ENCODE data around the gene COQ10B. TPM values are rescaled to one million over a fixed set of nuclear protein-coding genes. Genes with fewer than 3 reads are reported as not detected.

COQ10B gene
- total RNA-seq, 5 donors from 2014 or later (not counting 1 experiment from before 2014, with no cell fraction given), result 27.3 to 51.4 (median 28.0) TPM

DNA sequence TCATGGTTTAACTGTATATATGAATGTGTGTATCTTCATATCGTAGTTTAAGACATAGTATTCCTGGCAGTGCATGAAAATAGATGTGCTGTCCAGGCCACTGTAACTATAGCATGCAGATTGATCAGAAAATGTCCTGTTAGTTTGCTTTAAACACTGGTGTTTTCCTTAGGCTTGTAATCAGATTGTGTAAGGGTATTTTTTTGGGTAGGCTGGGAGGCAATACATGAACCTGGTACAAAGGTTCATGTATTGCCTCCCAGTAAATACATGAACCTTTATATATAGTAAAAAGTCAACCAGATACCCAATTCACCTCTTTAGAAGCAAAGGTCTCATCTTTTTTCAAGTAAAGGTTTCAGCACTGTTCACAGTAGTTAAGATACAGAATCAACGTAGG is 1.6 kb downstream of the COQ10B start:
- CTCF ChIA-PET, result interaction anchor here in 1 of 2 donors (0.6 kb wide), 1 partner anchor 333 kb away, joined by 3 read pairs; no protein-coding TSS in a partner anchor
- ATAC-seq (replicated peaks in 1 of 4), result no peak
- H3K27ac ChIP-seq (ENCODE audit: low read length), result peak overlapping the region; percentile 100
- POLR2A ChIA-PET, result interaction anchor here in 1 of 2 donors (0.6 kb wide), 2 partner anchors 22 to 67 kb away, joined by 3 read pairs; no protein-coding TSS in a partner anchor
- H3K27me3 ChIP-seq (replicated peaks in 1 of 2; ENCODE audit: control insufficient read depth in 2 of 2, extremely low read depth in 1 of 2, insufficient read depth in 2 of 2, low read length in 1 of 2), result peaks cover 0 to 5% of the 10 kb centered on the region in 2 experiments
- peaks cover 12 to 22% of the 10 kb centered on the region in 2 experiments for H3K4me1 ChIP-seq (ENCODE audit: control insufficient read depth in 1 of 2, extremely low read depth in 1 of 2, insufficient read depth in 2 of 2, low read length in 2 of 2)
- WGBS (ENCODE audit: insufficient coverage), result no CpG with 5 or more reads among the region's 2 CpGs
- H3K9me3 ChIP-seq, result no peaks in the 10 kb centered on the region
- peak overlapping the region in 1 of 2 donors; percentile 99 for H3K4me3 ChIP-seq (ENCODE audit: control insufficient read depth in 1 of 2, extremely low read depth in 1 of 2, low read length in 1 of 2)
- peak overlapping the region; percentile 99 to 100 for H3K27ac Mint-ChIP-seq
- no peak for DNase-seq
- H3K9me3 Mint-ChIP-seq, result no peaks in the 10 kb centered on the region
- peaks cover 64 to 66% (median 65%) of the 10 kb centered on the region in 3 donors for H3K4me1 Mint-ChIP-seq
- no peaks in the 10 kb centered on the region for H3K36me3 Mint-ChIP-seq
- H3K27me3 Mint-ChIP-seq, result no peaks in the 10 kb centered on the region
- peak overlapping the region; percentile 96 to 100 (median 99) for H3K4me3 Mint-ChIP-seq
- peaks cover 0 to 14% of the 10 kb centered on the region in 2 donors for H3K36me3 ChIP-seq (ENCODE audit: control insufficient read depth in 2 of 2, extremely low read depth in 1 of 2, insufficient read depth in 1 of 2, low read length in 1 of 2)

DNA sequence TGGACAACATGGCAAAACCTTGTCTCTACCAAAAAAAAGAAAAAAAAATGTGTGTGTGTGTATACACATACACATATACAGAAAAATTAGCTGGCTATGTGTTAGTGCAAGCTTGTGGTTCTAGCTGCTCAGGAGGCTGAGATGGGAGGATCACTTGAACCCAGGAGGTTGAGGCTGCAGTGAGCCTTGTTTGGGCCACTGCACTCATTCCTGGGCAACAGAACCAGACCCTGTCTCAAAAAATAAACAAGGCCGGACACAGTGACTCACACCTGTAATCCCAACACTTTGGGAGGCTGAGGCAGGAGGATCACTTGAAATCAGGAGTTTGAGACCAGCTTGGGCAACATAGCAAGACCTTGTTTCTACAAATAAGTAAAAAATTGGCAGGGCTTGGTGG is 2.1 kb downstream of the COQ10B start:
- H3K36me3 ChIP-seq (ENCODE audit: control insufficient read depth in 2 of 2, extremely low read depth in 1 of 2, insufficient read depth in 1 of 2, low read length in 1 of 2), result peaks cover 0 to 19% of the 10 kb centered on the region in 2 donors
- CTCF ChIA-PET, result interaction anchor here in 1 of 2 donors (0.6 kb wide), 1 partner anchor 333 kb away, joined by 3 read pairs; no protein-coding TSS in a partner anchor
- H3K4me3 ChIP-seq (ENCODE audit: control insufficient read depth in 1 of 2, extremely low read depth in 1 of 2, low read length in 1 of 2), result no peak overlapping the region
- H3K27ac ChIP-seq (ENCODE audit: low read length), result no peak overlapping the region
- peaks cover 0 to under 1% of the 10 kb centered on the region in 2 experiments for H3K27me3 ChIP-seq (replicated peaks in 1 of 2; ENCODE audit: control insufficient read depth in 2 of 2, extremely low read depth in 1 of 2, insufficient read depth in 2 of 2, low read length in 1 of 2)
- Mint-ChIP-seq H3K9me3 (no peaks in the 10 kb centered on the region), H3K4me3 (peak overlapping the region; percentile 39 to 57 (median 57)), H3K4me1 (peaks cover 64 to 66% (median 65%) of the 10 kb centered on the region in 3 donors), H3K36me3 (no peaks in the 10 kb centered on the region), H3K27ac (peak overlapping the region in 1 of 2 donors; percentile 34), H3K27me3 (no peaks in the 10 kb centered on the region)
- no peak for DNase-seq
- H3K9me3 ChIP-seq, result no peaks in the 10 kb centered on the region
- POLR2A ChIA-PET, result interaction anchor here (0.5 to 0.9 kb wide), 6 partner anchors 17 to 67 kb away, joined by 3 to 5 read pairs (median 4); no protein-coding TSS in a partner anchor
- peaks cover 12 to 22% of the 10 kb centered on the region in 2 experiments for H3K4me1 ChIP-seq (ENCODE audit: control insufficient read depth in 1 of 2, extremely low read depth in 1 of 2, insufficient read depth in 2 of 2, low read length in 2 of 2)
- no peak for ATAC-seq (replicated peaks in 1 of 4)
- WGBS (ENCODE audit: insufficient coverage), result 80% methylated on average over 1 of the region's 1 CpG

DNA sequence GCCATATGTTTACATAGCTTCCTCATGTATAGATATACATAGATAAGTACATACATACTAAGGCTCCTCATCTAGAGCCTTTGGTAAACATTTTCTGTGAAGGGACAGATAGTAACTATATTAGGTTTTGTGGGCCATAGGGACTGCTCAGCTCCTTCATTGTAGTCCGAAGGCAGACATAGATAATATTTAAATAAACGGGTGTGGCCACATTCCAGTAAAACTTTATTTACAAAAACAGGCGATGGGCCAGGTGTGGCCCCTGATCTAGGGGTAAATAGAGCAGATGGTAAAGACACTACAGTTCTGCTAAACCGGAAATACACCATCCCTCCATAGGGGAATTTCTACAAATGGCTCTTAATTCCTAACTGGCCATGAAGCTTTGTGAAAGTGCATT is 7.3 kb downstream of the COQ10B start:
- Histone ChIP-seq H3K4me3 (ENCODE audit: control insufficient read depth in 1 of 2, extremely low read depth in 1 of 2, low read length in 1 of 2) (no peak overlapping the region), H3K27ac (ENCODE audit: low read length) (no peak overlapping the region), H3K9me3 (no peaks in the 10 kb centered on the region), H3K36me3 (ENCODE audit: control insufficient read depth in 2 of 2, extremely low read depth in 1 of 2, insufficient read depth in 1 of 2, low read length in 1 of 2) (peaks cover 0 to 55% of the 10 kb centered on the region in 2 donors), H3K27me3 (replicated peaks in 1 of 2; ENCODE audit: control insufficient read depth in 2 of 2, extremely low read depth in 1 of 2, insufficient read depth in 2 of 2, low read length in 1 of 2) (no peaks in the 10 kb centered on the region), H3K4me1 (ENCODE audit: control insufficient read depth in 1 of 2, extremely low read depth in 1 of 2, insufficient read depth in 2 of 2, low read length in 2 of 2) (peaks cover 0 to 12% of the 10 kb centered on the region in 2 experiments)
- no peak for DNase-seq
- Mint-ChIP-seq H3K36me3 (peaks cover 19% of the 10 kb centered on the region), H3K27ac (no peak overlapping the region), H3K4me3 (no peak overlapping the region), H3K9me3 (no peaks in the 10 kb centered on the region), H3K4me1 (peaks cover 41 to 44% (median 43%) of the 10 kb centered on the region in 3 donors), H3K27me3 (no peaks in the 10 kb centered on the region)
- CTCF ChIA-PET, result no interaction called here
- no peak for ATAC-seq (replicated peaks in 1 of 4)
- WGBS (ENCODE audit: insufficient coverage), result no CpG with 5 or more reads among the region's 4 CpGs
- POLR2A ChIA-PET, result interaction anchor here (0.6 to 0.8 kb wide), 2 partner anchors 8 to 15 kb away, joined by 5 to 6 read pairs; no protein-coding TSS in a partner anchor

DNA sequence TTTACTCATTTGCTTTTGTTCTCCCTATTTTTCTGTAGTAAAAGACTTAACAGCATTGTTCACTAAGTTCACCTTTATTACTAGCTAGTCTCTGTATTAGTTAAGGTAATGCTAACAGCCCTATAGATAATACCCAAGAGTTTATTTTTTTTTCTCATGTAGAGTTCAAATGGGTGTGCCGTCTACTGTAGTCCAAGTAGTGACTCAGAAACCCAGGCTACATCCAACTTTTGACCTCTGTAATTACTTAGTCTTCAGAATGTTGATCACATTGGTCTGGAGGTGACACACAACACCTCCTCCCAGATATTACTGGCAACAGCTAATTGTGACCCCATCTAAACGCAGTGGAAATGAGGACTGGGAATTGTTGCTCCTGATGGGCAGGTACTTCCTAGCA is 7.7 kb downstream of the COQ10B start:
- no peak for ATAC-seq (replicated peaks in 1 of 4)
- peaks cover 38 to 40% (median 39%) of the 10 kb centered on the region in 3 donors for H3K4me1 Mint-ChIP-seq
- POLR2A ChIA-PET, result interaction anchor here (0.7 to 0.8 kb wide), 3 partner anchors 8 to 48 kb away, joined by 4 to 6 read pairs (median 6); no protein-coding TSS in a partner anchor
- peaks cover 22% of the 10 kb centered on the region for H3K36me3 Mint-ChIP-seq
- H3K27me3 Mint-ChIP-seq, result no peaks in the 10 kb centered on the region
- DNase-seq, result no peak
- CTCF ChIA-PET, result no interaction called here
- no CpG with 5 or more reads among the region's 2 CpGs for WGBS (ENCODE audit: insufficient coverage)
- H3K4me3 ChIP-seq (ENCODE audit: control insufficient read depth in 1 of 2, extremely low read depth in 1 of 2, low read length in 1 of 2), result no peak overlapping the region
- no peaks in the 10 kb centered on the region for H3K27me3 ChIP-seq (replicated peaks in 1 of 2; ENCODE audit: control insufficient read depth in 2 of 2, extremely low read depth in 1 of 2, insufficient read depth in 2 of 2, low read length in 1 of 2)
- no peak overlapping the region for H3K4me3 Mint-ChIP-seq
- peaks cover 0 to 58% of the 10 kb centered on the region in 2 donors for H3K36me3 ChIP-seq (ENCODE audit: control insufficient read depth in 2 of 2, extremely low read depth in 1 of 2, insufficient read depth in 1 of 2, low read length in 1 of 2)
- no peak overlapping the region for H3K27ac ChIP-seq (ENCODE audit: low read length)
- peaks cover 0 to 10% of the 10 kb centered on the region in 2 experiments for H3K4me1 ChIP-seq (ENCODE audit: control insufficient read depth in 1 of 2, extremely low read depth in 1 of 2, insufficient read depth in 2 of 2, low read length in 2 of 2)
- no peaks in the 10 kb centered on the region for H3K9me3 Mint-ChIP-seq
- H3K9me3 ChIP-seq, result no peaks in the 10 kb centered on the region
- H3K27ac Mint-ChIP-seq, result no peak overlapping the region

DNA sequence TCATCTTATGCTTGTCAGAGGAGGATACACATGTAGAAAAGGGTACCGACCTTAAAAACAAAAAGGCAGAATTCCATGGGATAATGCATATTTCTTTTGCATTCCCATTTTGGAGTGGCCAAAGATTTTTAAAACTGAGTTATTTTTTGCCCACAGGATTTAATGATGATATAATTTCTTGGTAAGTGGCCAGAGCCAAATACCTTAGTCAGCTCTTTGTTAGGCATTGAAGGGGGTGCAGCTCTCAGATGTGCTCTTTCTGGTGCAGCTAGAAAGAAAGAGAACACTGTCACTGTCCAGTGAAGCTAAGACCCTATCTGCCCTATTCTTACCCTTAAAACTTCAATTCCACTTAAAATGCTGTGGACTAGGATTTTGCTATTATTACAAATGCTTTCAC is 10.8 kb downstream of the COQ10B start:
- Mint-ChIP-seq H3K4me1 (peaks cover 7 to 17% (median 13%) of the 10 kb centered on the region in 3 donors), H3K36me3 (peaks cover 33% of the 10 kb centered on the region), H3K9me3 (no peaks in the 10 kb centered on the region), H3K27ac (peak overlapping the region in 1 of 2 donors; percentile 55), H3K4me3 (no peak overlapping the region), H3K27me3 (no peaks in the 10 kb centered on the region)
- ChIA-PET POLR2A (interaction anchor here (0.5 to 0.6 kb wide), 5 partner anchors 33 to 456 kb away, joined by 3 read pairs; partner anchors contain the start of gene MARS2 (in 1 of the 2)), CTCF (interaction anchor here (0.6 to 1.2 kb wide), 6 partner anchors 10 to 833 kb away, joined by 3 to 5 read pairs (median 3); no protein-coding TSS in a partner anchor)
- Histone ChIP-seq H3K4me3 (ENCODE audit: control insufficient read depth in 1 of 2, extremely low read depth in 1 of 2, low read length in 1 of 2) (no peak overlapping the region), H3K27me3 (replicated peaks in 1 of 2; ENCODE audit: control insufficient read depth in 2 of 2, extremely low read depth in 1 of 2, insufficient read depth in 2 of 2, low read length in 1 of 2) (no peaks in the 10 kb centered on the region), H3K4me1 (ENCODE audit: control insufficient read depth in 1 of 2, extremely low read depth in 1 of 2, insufficient read depth in 2 of 2, low read length in 2 of 2) (peaks cover 0 to under 1% of the 10 kb centered on the region in 2 experiments), H3K36me3 (ENCODE audit: control insufficient read depth in 2 of 2, extremely low read depth in 1 of 2, insufficient read depth in 1 of 2, low read length in 1 of 2) (peaks cover 3 to 81% of the 10 kb centered on the region in 2 donors), H3K27ac (ENCODE audit: low read length) (no peak overlapping the region), H3K9me3 (no peaks in the 10 kb centered on the region)
- DNase-seq (no peak), ATAC-seq (replicated peaks in 1 of 4) (no peak)
- WGBS (ENCODE audit: insufficient coverage), result no CpG with 5 or more reads among the region's 1 CpG

DNA sequence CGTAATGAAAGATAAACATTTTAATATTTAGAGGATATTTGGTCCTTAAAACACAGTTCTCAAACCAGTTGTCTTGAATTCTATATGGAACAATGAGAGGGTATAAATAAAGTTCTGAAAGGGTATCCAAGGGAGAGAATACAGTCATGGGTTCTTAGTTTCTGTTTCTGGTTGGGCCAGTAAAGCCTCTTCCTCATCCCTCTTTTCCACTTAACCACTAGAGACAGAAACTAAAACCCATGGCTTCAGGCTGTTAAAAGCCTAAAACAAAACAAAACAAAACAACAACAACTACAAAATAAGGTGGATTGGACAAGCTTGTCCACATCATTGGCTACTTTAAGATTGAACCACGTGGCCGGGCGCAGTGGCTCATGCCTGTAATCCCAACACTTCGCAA is 18.8 kb downstream of the COQ10B start:
- no peak overlapping the region for H3K27ac ChIP-seq (ENCODE audit: low read length)
- Mint-ChIP-seq H3K9me3 (no peaks in the 10 kb centered on the region), H3K36me3 (peaks cover 33% of the 10 kb centered on the region), H3K27me3 (no peaks in the 10 kb centered on the region), H3K4me3 (no peak overlapping the region), H3K27ac (no peak overlapping the region), H3K4me1 (peaks cover 0 to 5% (median 0%) of the 10 kb centered on the region in 3 donors)
- ChIA-PET POLR2A (no interaction called here), CTCF (interaction anchor here in 1 of 2 donors (0.7 kb wide), 1 partner anchor 553 kb away, joined by 9 read pairs; no protein-coding TSS in a partner anchor)
- H3K27me3 ChIP-seq (replicated peaks in 1 of 2; ENCODE audit: control insufficient read depth in 2 of 2, extremely low read depth in 1 of 2, insufficient read depth in 2 of 2, low read length in 1 of 2), result no peaks in the 10 kb centered on the region
- DNase-seq (no peak), ATAC-seq (replicated peaks in 1 of 4) (no peak)
- WGBS (ENCODE audit: insufficient coverage), result 100% methylated on average over 2 of the region's 5 CpGs
- H3K9me3 ChIP-seq, result no peaks in the 10 kb centered on the region
- H3K36me3 ChIP-seq (ENCODE audit: control insufficient read depth in 2 of 2, extremely low read depth in 1 of 2, insufficient read depth in 1 of 2, low read length in 1 of 2), result peaks cover 10 to 85% of the 10 kb centered on the region in 2 donors
- no peak overlapping the region for H3K4me3 ChIP-seq (ENCODE audit: control insufficient read depth in 1 of 2, extremely low read depth in 1 of 2, low read length in 1 of 2)
- H3K4me1 ChIP-seq (ENCODE audit: control insufficient read depth in 1 of 2, extremely low read depth in 1 of 2, insufficient read depth in 2 of 2, low read length in 2 of 2), result no peaks in the 10 kb centered on the region

All from T-cell (primary cell).